ENCODE data around the gene DESI2.

- TF ChIP-seq CTCF (IDR thresholded peaks at IDR 0.05; ENCODE audit: insufficient read depth, low read depth, low read length) (no peak), EZH2 (IDR thresholded peaks at IDR 0.05; ENCODE audit: insufficient read depth, low read length) (no peak)
Measured at GRCh38 chr1:244628789-244629188, 24.1 kb upstream of the DESI2 start.
